Fibroblast of lung (primary cell): ENCODE results near the gene SYT8.

Experiments
- EZH2 ChIP-seq: IDR thresholded peaks from 2 replicates; pipeline ENCODE4 v1.5.1; 2012; ENCODE audit warnings: low read length, control low read depth, mild to moderate bottlenecking; ENCODE audit errors: missing control alignments
- TF ChIP-seq, protein P1 (sequence below), 2 donors: IDR thresholded peaks in 1 of 2; conservative IDR thresholded peaks in 1 of 2; 1 replicate in 1 of 2; 2 replicates in 1 of 2; pipeline ENCODE4 v1.5.1; 2011 to 2012; ENCODE audit warnings: low read length in 2 of 2, control low read depth in 1 of 2, inconsistent platforms in 1 of 2, low read depth in 1 of 2, mild to moderate bottlenecking in 1 of 2

DNA sequence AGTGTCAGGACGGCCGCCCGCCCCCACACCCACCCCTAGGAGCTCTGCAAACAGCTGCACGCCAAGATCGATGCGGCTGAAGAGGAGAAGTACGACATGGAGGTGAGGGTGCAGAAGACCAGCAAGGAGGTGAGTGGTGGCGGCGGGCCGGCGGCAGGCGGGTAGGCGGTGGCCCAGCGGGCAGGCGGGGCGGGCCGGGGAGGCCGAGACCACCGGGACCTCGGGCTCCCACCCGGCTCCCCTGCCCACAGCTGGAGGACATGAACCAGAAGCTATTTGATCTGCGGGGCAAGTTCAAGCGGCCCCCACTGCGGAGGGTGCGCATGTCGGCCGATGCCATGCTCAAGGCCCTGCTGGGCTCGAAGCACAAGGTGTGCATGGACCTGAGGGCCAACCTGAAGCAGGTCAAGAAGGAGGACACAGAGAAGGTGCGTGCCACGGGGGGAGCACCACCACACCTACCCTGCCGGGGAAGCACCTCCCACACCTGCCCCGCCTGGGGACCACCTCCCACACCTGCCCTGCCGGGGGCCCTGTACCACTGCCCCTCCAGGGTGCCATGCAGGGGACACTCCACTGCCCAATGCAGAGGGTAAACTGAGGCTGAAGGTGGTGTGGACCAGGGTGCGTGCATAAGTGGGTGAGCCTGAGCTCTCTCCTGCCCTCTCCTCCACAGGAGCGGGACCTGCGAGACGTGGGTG is 6.1 kb downstream of the SYT8 start:
- TF ChIP-seq, protein P1, sequence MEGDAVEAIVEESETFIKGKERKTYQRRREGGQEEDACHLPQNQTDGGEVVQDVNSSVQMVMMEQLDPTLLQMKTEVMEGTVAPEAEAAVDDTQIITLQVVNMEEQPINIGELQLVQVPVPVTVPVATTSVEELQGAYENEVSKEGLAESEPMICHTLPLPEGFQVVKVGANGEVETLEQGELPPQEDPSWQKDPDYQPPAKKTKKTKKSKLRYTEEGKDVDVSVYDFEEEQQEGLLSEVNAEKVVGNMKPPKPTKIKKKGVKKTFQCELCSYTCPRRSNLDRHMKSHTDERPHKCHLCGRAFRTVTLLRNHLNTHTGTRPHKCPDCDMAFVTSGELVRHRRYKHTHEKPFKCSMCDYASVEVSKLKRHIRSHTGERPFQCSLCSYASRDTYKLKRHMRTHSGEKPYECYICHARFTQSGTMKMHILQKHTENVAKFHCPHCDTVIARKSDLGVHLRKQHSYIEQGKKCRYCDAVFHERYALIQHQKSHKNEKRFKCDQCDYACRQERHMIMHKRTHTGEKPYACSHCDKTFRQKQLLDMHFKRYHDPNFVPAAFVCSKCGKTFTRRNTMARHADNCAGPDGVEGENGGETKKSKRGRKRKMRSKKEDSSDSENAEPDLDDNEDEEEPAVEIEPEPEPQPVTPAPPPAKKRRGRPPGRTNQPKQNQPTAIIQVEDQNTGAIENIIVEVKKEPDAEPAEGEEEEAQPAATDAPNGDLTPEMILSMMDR (conservative IDR thresholded peaks at IDR 0.05 in 1 of 2, IDR thresholded peaks at IDR 0.05 in 1 of 2; ENCODE audit: low read depth in 1 of 2, low read length in 2 of 2): no peak
- no peak for TF ChIP-seq EZH2
